22Rv1 (cell line): ENCODE data around the gene UBE2H.

Experiments
- H3K27ac ChIP-seq: fragments of 450-650 bp; 2 replicates; pipeline ENCODE4 v1.5.1; 2017
- ZFX ChIP-seq: fragments of 450-650 bp; IDR thresholded peaks from 2 replicates; pipeline ENCODE4 v1.6.1; 2017; ENCODE audit warnings: antibody characterized with exemption, borderline replicate concordance
- TF ChIP-seq, protein P1 (sequence below): fragments of 450-650 bp; IDR thresholded peaks from 2 replicates; pipeline ENCODE4 v1.5.1; 2017; ENCODE audit warnings: mild to moderate bottlenecking

Gene UBE2H

DNA sequence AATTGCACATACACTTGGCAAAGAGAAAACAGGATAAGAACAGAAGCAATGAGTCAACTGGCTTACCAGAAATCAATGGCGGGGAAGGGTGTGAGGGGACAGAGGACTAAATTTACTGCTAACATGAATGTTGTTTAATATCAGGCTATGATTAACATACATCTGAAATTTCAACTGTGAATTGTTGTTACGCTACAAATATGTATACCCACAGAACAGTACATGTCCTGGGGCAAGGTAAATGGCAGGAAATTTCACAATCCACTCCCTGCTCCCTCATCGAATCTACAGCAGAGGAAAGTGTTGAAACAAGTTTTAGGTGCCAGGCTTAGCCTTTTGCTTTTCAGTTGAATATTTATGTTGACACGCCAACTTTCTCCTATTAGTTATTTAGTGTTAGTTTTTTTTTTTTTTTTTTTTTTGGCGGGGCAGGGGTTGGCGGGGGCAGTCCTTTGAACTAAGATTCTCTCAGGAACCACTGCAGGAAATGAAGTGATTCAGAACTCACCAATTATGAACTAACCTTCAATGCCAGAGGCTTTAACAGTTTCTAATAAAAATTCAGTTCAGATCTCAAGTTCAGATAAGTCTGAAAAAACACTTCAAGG lies 99.0 kb downstream of the UBE2H start:
- peak overlapping the region; percentile 70 for H3K27ac ChIP-seq
- TF ChIP-seq, protein P1, sequence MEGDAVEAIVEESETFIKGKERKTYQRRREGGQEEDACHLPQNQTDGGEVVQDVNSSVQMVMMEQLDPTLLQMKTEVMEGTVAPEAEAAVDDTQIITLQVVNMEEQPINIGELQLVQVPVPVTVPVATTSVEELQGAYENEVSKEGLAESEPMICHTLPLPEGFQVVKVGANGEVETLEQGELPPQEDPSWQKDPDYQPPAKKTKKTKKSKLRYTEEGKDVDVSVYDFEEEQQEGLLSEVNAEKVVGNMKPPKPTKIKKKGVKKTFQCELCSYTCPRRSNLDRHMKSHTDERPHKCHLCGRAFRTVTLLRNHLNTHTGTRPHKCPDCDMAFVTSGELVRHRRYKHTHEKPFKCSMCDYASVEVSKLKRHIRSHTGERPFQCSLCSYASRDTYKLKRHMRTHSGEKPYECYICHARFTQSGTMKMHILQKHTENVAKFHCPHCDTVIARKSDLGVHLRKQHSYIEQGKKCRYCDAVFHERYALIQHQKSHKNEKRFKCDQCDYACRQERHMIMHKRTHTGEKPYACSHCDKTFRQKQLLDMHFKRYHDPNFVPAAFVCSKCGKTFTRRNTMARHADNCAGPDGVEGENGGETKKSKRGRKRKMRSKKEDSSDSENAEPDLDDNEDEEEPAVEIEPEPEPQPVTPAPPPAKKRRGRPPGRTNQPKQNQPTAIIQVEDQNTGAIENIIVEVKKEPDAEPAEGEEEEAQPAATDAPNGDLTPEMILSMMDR = no peak
- TF ChIP-seq ZFX = no peak

DNA sequence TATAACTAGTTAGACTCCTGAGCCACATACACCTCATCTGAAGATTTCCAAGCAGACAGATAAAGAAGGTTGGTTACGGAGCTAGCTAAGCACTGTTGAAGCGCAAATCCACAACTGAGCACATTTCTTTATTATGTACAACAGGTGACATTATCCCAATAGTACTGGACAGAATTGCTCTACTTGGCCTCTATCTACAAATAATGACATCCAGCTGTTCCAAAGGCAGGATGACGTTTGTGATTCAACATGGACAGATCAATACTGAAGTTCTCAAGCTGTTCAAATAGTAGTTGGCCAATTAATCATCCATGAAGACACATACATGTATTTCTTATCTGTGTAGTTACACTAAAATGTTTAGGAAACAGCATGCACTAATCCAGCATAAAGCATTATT lies 101.0 kb downstream of the UBE2H start:
- no peak overlapping the region for H3K27ac ChIP-seq
- TF ChIP-seq ZFX = no peak
- TF ChIP-seq, protein P1 = no peak

DNA sequence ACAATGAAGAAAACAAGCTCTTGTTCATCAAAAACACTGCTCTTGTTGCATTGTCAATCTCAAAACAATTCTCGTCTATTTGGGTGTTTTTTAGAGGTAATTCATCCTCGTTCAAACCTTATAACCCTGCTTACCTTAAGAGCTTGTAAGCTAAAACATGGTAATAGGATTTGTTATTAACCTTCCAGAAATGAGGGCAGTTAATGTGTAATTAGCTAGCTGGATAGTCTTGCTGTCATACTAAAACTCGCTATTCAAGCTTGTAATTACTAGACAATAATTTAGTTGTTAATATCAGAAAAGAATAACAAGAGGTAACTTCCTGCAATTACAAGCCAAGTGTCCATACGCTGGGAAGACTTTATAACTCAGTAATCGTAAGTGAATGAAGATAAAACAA lies 101.6 kb downstream of the UBE2H start:
- H3K27ac ChIP-seq = no peak overlapping the region
- TF ChIP-seq, protein P1 = no peak
- TF ChIP-seq ZFX = no peak

DNA sequence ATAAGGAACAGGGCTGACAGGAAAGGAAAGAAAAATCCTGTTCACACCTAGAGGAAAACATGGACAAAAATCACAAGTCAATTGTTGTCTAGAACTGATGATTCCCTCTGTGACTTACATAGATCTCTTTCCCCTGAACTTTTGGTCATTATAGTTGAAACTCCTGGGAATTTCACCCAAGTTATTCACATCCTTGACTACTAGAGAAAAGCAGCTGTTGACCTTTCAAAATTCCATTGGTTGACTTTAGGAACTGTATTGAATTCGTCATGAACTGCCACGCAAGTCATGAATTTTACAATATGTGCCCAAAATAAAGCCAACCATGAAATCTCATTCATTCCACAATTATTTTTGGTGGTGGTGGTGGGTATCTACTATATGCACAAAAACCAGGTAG lies 104.3 kb downstream of the UBE2H start:
- H3K27ac ChIP-seq = no peak overlapping the region
- TF ChIP-seq ZFX = no peak
- TF ChIP-seq, protein P1 = no peak

DNA sequence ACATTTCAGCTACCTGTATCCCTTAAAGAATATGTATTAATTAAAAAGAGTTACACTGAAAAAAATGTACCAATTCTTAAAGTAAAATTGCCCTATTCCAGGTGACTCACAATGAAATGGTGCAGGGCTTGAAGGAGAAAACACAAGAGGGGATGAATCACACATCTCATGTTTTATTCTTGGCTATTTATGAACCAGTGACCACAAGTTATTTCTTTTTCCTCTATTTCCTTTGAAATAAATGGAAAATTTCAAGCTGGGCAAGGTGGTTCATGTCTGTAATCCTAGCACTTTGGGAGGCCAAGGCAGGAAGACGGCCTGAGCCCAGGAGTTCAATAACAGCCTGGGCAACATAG lies 106.8 kb downstream of the UBE2H start:
- no peak for TF ChIP-seq ZFX
- TF ChIP-seq, protein P1 = no peak
- no peak overlapping the region for H3K27ac ChIP-seq

DNA sequence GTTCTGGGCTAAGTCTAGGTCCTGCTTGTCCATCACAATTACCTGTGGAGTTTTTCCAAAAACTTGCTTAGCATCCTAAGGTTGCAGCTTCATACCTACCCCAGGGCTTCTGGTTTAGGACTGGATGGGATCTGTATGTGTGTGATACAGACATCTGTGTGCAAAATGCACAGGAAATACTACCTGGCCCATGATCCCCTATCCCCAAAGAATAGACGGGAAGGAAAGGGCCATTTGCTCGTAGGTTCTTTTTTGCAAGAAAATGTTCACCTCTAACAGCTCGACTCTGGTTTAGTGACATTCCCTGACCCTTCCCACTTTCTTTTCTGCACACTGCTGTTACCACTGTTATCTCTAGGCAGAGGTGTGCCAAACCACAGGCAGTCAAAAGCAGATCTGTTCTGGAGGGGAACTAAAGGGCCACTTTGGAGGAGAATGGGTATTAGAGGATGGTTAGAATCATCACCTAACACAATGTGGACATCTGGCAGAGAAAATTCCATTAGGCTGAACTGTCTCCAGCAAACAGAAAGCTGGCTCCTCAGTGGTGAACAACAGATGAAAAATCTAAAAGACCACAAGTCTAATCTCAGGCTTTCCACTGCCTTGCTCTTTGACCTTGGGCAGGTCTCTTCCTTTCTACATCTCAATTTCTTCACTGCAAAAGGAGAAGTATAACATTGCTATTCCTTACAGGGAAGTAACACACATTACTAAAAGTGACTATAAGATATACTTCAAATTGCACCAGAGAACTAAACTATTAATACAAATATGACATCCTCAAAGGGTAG lies 107.4 kb downstream of the UBE2H start:
- TF ChIP-seq, protein P1 = no peak
- TF ChIP-seq ZFX = no peak
- no peak overlapping the region for H3K27ac ChIP-seq

DNA sequence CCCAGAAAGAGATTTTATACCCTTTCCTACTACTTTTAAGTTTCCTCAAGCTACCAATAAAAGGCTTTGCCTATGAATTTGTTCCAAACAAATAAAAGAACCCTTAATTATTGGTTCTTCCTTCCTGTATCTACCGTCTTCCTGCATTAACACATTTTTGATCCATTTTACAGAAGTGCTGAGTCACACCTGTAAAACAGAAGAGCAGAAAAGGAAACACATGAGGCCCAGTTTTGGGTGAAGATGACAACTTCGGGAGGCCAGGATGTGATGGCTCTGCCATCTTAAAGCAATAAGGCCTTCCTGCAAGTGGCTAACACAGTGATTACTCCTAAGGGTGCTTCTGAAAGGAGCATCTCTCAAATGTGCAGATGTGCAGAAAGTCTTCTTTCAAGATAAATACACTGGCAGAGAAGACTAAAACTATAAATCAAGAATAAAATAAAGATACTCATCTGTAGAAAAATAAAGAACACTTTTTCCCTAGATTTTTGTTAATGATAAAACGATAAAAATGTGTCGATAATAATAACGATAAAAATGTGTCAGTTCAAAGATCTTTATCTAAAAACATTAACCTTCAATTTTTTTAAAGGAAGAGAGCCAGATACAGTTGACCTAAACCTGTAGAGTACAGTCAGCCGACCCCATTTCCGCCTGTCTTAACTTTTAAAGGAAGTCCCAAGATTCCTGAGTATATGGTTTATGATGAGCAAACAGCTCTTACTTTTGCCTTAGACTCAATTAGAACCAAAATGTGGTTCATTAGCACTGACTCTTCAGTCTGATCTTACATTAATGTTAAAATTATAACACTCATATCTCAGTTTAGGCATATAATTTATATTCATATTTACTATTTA lies 108.6 kb downstream of the UBE2H start:
- no peak for TF ChIP-seq ZFX
- TF ChIP-seq, protein P1 = no peak
- H3K27ac ChIP-seq = no peak overlapping the region
